GM18507 (cell line): ENCODE results near the gene HMGN2.

Source experiments
- DNase-seq: peaks from one replicate; pipeline ENCODE4 v3.0.0; 2011; ENCODE audit warnings: low read depth; ENCODE audit not compliant: insufficient read length; ENCODE audit errors: extremely low spot score
- FAIRE-seq: peaks from 2 replicates; lab custom pipeline; 2011; peaks lifted over from hg19 to GRCh38; lab: Jason Lieb, UNC

Gene HMGN2

GRCh38 chr1:26472320-26472900 lies at the start of gene HMGN2:
Gene HMGN2 (plus strand): TSS chr1:26472440. CDS start chr1:26472613, 173 bp downstream.
- FAIRE-seq (peak; percentile 44), DNase-seq (peak; percentile 73)

- DNase-seq (no peak), FAIRE-seq (no peak)
These were observed 42.5 kb upstream of the HMGN2 start for GRCh38 chr1:26429721-26430120.

GRCh38 chr1:26431979-26432695 lies 40.1 kb upstream of the HMGN2 start, which contains the start of gene DHDDS:
Gene DHDDS (plus strand): TSS chr1:26432321. CDS start chr1:26432946, 625 bp downstream.
- peak; percentile 99 for DNase-seq
- peak; percentile 97 for FAIRE-seq

GRCh38 chr1:26432793-26433192 lies 39.4 kb upstream of the HMGN2 start:
- FAIRE-seq (no peak), DNase-seq (no peak)

GRCh38 chr1:26434161-26434752 lies 38.0 kb upstream of the HMGN2 start:
- no peak for DNase-seq
- FAIRE-seq, result no peak

GRCh38 chr1:26438041-26438440 lies 34.2 kb upstream of the HMGN2 start:
- FAIRE-seq (no peak), DNase-seq (no peak)

- no peak for FAIRE-seq
- DNase-seq, result no peak
These were observed 32.0 kb upstream of the HMGN2 start for GRCh38 chr1:26440259-26440658.

GRCh38 chr1:26449868-26450267 lies 22.4 kb upstream of the HMGN2 start:
- DNase-seq, result no peak
- no peak for FAIRE-seq

GRCh38 chr1:26450908-26451307 lies 21.3 kb upstream of the HMGN2 start:
- FAIRE-seq (no peak), DNase-seq (no peak)

GRCh38 chr1:26452459-26453183 lies 19.6 kb upstream of the HMGN2 start:
- FAIRE-seq, result no peak

GRCh38 chr1:26459148-26459547 lies 13.1 kb upstream of the HMGN2 start:
- DNase-seq (no peak), FAIRE-seq (no peak)

More at GRCh38 chr1:26452459-26453183, 19.6 kb upstream of the HMGN2 start:
- no peak for DNase-seq

GRCh38 chr1:26459573-26460031 lies 12.6 kb upstream of the HMGN2 start:
- FAIRE-seq (no peak), DNase-seq (no peak)

- FAIRE-seq, result no peak
- DNase-seq, result no peak
These were observed 3.3 kb upstream of the HMGN2 start for GRCh38 chr1:26468911-26469310.

GRCh38 chr1:26469558-26469957 lies 2.7 kb upstream of the HMGN2 start:
- no peak for FAIRE-seq
- DNase-seq, result no peak

- DNase-seq, result no peak
These were observed 1.3 kb upstream of the HMGN2 start for GRCh38 chr1:26470878-26471497.

GRCh38 chr1:26471498-26472319 lies 531 bp upstream of the HMGN2 start:
- DNase-seq, result no peak

More at GRCh38 chr1:26470878-26471497, 1.3 kb upstream of the HMGN2 start:
- no peak for FAIRE-seq

GRCh38 chr1:26472901-26473845 lies 933 bp downstream of the HMGN2 start:
- DNase-seq (peak; percentile 88), FAIRE-seq (peak; percentile 93)

More at GRCh38 chr1:26471498-26472319, 531 bp upstream of the HMGN2 start:
- no peak for FAIRE-seq

GRCh38 chr1:26474818-26475217 lies 2.6 kb downstream of the HMGN2 start:
- DNase-seq (no peak), FAIRE-seq (no peak)
